ENCODE measurements around the gene IL1RAPL1.

The IL1RAPL1 gene

GRCh38 chrX:29834311-29834710, 1247.1 kb downstream of the IL1RAPL1 start:
- DNase-seq, result no peak

- no peak for DNase-seq
These were observed 1247.5 kb downstream of the IL1RAPL1 start for GRCh38 chrX:29834764-29835163.

- no peak for DNase-seq
These were observed 1254.5 kb downstream of the IL1RAPL1 start for GRCh38 chrX:29841750-29842149.

- DNase-seq, result no peak
These were observed 1255.3 kb downstream of the IL1RAPL1 start for GRCh38 chrX:29842552-29842951.

GRCh38 chrX:29851857-29852605, 1264.8 kb downstream of the IL1RAPL1 start:
- peak; percentile 3 for DNase-seq

- no peak for DNase-seq
These were observed 1265.5 kb downstream of the IL1RAPL1 start for GRCh38 chrX:29852767-29853166.

- DNase-seq, result no peak
These were observed 1271.5 kb downstream of the IL1RAPL1 start for GRCh38 chrX:29858714-29859113.

GRCh38 chrX:29862126-29862677, 1275.0 kb downstream of the IL1RAPL1 start:
- DNase-seq, result no peak

- DNase-seq, result no peak
These were observed 1280.7 kb downstream of the IL1RAPL1 start for GRCh38 chrX:29867971-29868370.

GRCh38 chrX:29869837-29870236, 1282.6 kb downstream of the IL1RAPL1 start:
- DNase-seq, result no peak

- DNase-seq, result no peak
These were observed 1283.4 kb downstream of the IL1RAPL1 start for GRCh38 chrX:29870608-29871007.

GRCh38 chrX:29872831-29873230, 1285.6 kb downstream of the IL1RAPL1 start:
- DNase-seq, result peak; percentile 39

GRCh38 chrX:29876733-29877132, 1289.5 kb downstream of the IL1RAPL1 start:
- no peak for DNase-seq

- no peak for DNase-seq
These were observed 1293.7 kb downstream of the IL1RAPL1 start for GRCh38 chrX:29880977-29881376.

- DNase-seq, result no peak
These were observed 1302.8 kb downstream of the IL1RAPL1 start for GRCh38 chrX:29890004-29890403.

- no peak for DNase-seq
These were observed 1303.5 kb downstream of the IL1RAPL1 start for GRCh38 chrX:29890646-29891200.

- DNase-seq, result no peak
These were observed 1314.8 kb downstream of the IL1RAPL1 start for GRCh38 chrX:29902004-29902403.

- DNase-seq, result no peak
These were observed 1316.1 kb downstream of the IL1RAPL1 start for GRCh38 chrX:29903360-29903759.

GRCh38 chrX:29911673-29912072, 1324.4 kb downstream of the IL1RAPL1 start:
- no peak for DNase-seq

GRCh38 chrX:29913647-29914046, 1326.4 kb downstream of the IL1RAPL1 start:
- DNase-seq, result no peak

GRCh38 chrX:29922607-29923006, 1335.4 kb downstream of the IL1RAPL1 start:
- no peak for DNase-seq

GRCh38 chrX:29926056-29926455, 1338.8 kb downstream of the IL1RAPL1 start:
- DNase-seq, result no peak

- no peak for DNase-seq
These were observed 1339.4 kb downstream of the IL1RAPL1 start for GRCh38 chrX:29926659-29927058.

- no peak for DNase-seq
These were observed 1348.2 kb downstream of the IL1RAPL1 start for GRCh38 chrX:29935455-29935854.
